GM12878 (cell line): ENCODE results near the gene AQP2.

Experiments used
- CTCF ChIP-seq, 3 experiments: IDR thresholded peaks in 2 of 3; conservative IDR thresholded peaks in 1 of 3; 2 replicates each; pipeline ENCODE4 v1.5.1; 2011; ENCODE audit warnings: low read depth in 3 of 3, low read length in 3 of 3, mild to moderate bottlenecking in 3 of 3, control low read depth in 2 of 3, moderate library complexity in 2 of 3, inconsistent platforms in 1 of 3, mixed read lengths in 1 of 3; ENCODE audit not compliant: control insufficient read depth in 2 of 3, insufficient read depth in 1 of 3; ENCODE audit errors: extremely low read depth in 1 of 3
- FOS ChIP-seq: IDR thresholded peaks from 3 replicates; pipeline ENCODE4 v1.6.1; 2011; ENCODE audit warnings: borderline replicate concordance; ENCODE audit not compliant: insufficient read length; ENCODE audit errors: extremely low read depth
- FOXM1 ChIP-seq: IDR thresholded peaks from 2 replicates; pipeline ENCODE4 v1.6.1; 2012; ENCODE audit warnings: low read depth, mild to moderate bottlenecking, inconsistent platforms, low read length, moderate library complexity
- JUND ChIP-seq: IDR thresholded peaks from 2 replicates; pipeline ENCODE4 v1.6.1; 2012; ENCODE audit warnings: low read depth, mild to moderate bottlenecking, low read length, improper control_type of control experiment, moderate library complexity
- NR2C2 ChIP-seq: IDR thresholded peaks from 2 replicates; pipeline ENCODE4 v1.6.1; 2011; ENCODE audit warnings: borderline replicate concordance, low read depth; ENCODE audit not compliant: control insufficient read depth, insufficient read length
- POLR2A ChIP-seq: IDR thresholded peaks from 2 replicates; pipeline ENCODE4 v1.6.1; 2011; ENCODE audit warnings: low read depth, mild to moderate bottlenecking, low read length
- TAF1 ChIP-seq: IDR thresholded peaks from 2 replicates; pipeline ENCODE4 v1.6.1; 2011; ENCODE audit warnings: mild to moderate bottlenecking, low read depth, low read length, borderline replicate concordance
- TCF7 ChIP-seq: IDR thresholded peaks from 2 replicates; pipeline ENCODE4 v1.6.1; 2014; ENCODE audit warnings: antibody characterized with exemption, borderline replicate concordance
- ZNF384 ChIP-seq: IDR thresholded peaks from 2 replicates; pipeline ENCODE4 v1.6.1; 2012; ENCODE audit warnings: low read depth, mild to moderate bottlenecking, low read length, improper control_type of control experiment, borderline replicate concordance

GRCh38 chr12:49923880-49924556 lies 26.5 kb upstream of the AQP2 start:
- TF ChIP-seq JUND (no peak), TAF1 (no peak), ZNF384 (no peak), FOXM1 (no peak), POLR2A (no peak), CTCF (IDR thresholded peaks at IDR 0.05 in 2 of 3, conservative IDR thresholded peaks at IDR 0.05 in 1 of 3; ENCODE audit: control insufficient read depth in 2 of 3, extremely low read depth in 1 of 3, insufficient read depth in 1 of 3, low read depth in 3 of 3, low read length in 3 of 3) (no peak), NR2C2 (no peak), TCF7 (no peak), FOS (no peak)
